Heart left ventricle (tissue), 13 donors: Measurements from ENCODE around the gene GRIPAP1.

Experiments
- CTCF ChIP-seq, 12 donors: fragments of 200-600 bp; sonication (generic) in 4 of 12; IDR thresholded peaks; one replicate each; pipeline versions ENCODE4 v1.5.0 to v1.8.0; 2018 to 2022; ENCODE audit warnings: antibody characterized with exemption in 12 of 12, mild to moderate bottlenecking in 5 of 12
- POLR2A ChIP-seq, 2 donors: fragments of 450-650 bp; IDR thresholded peaks; one replicate each; pipeline ENCODE4 v1.6.1; 2017; ENCODE audit warnings: antibody characterized with exemption in 2 of 2, mild to moderate bottlenecking in 2 of 2, moderate library complexity in 2 of 2
- donor health status: ischemic (EF 13 %, LVEDD 7.1; RV severe dilation, severe dysfunction).
- donor health status: DM: no; HTN: yes; CAD: no.
- donor health status: DM: no; HTN: no; CAD: no.
- donor health status: ischemic (EF 25% LVEDD 6.9; RV normal size, moderate dysfunction).
- donor health status: ischemic (EF 25% LVEDD 5.7; RV mildly dilated, moderate dysfunction).
- donor health status: ischemic (EF 35%, LVEDD 5.7; RV mildly dilated, moderate dysfunction).
- donor health status: nonischemic (EF 11% LVEDD 7.7; RV severe dilation, severe dysfunction).
- donor health status: DM: yes; HTN: yes; CAD: no.
- donor health status: PGD.
- donor health status: ischemic (EF 29% LVEDD 5.4; RV normal size, mild dysfunction).
- donor health status: nonischemic (EF 23%, LVEDD 6.1; RV moderate dilation, normal function).

- TF ChIP-seq CTCF (IDR thresholded peaks at IDR 0.05): no peak
- no peak for TF ChIP-seq POLR2A (IDR thresholded peaks at IDR 0.05)
Measured at GRCh38 chrX:48936429-48937053, 65.5 kb downstream of the GRIPAP1 start.
